ENCODE results near the gene RWDD1. TPM values are rescaled to one million over a fixed set of nuclear protein-coding genes. Genes with fewer than 3 reads are reported as not detected.

Gene RWDD1
- total and polyA plus RNA-seq, 2 donors (not counting 1 experiment from before 2014, with no cell fraction given): 18.0 to 22.4 TPM

GRCh38 chr6:116577486-116577885 is 6.2 kb downstream of the RWDD1 start:
- H3K27ac ChIP-seq (ENCODE audit: low read length in 2 of 2): no peak overlapping the region
- DNase-seq (no peak), ATAC-seq (ENCODE audit: low read depth) (no peak)
- POLR2A ChIA-PET: no interaction called here
- no peaks in the 10 kb centered on the region for H3K27me3 ChIP-seq (replicated peaks in 1 of 4; ENCODE audit: control extremely low read depth in 1 of 4, control insufficient read depth in 3 of 4, insufficient read depth in 4 of 4, low read length in 3 of 4)
- Mint-ChIP-seq H3K27me3 (no peaks in the 10 kb centered on the region), H3K9me3 (ENCODE audit: insufficient read depth) (no peaks in the 10 kb centered on the region), H3K4me1 (peaks cover 9% of the 10 kb centered on the region), H3K27ac (no peak overlapping the region), H3K4me3 (no peak overlapping the region)
- CTCF ChIA-PET: interaction anchor here (0.7 to 1.4 kb wide), 3 partner anchors 14 to 18 kb away, joined by 3 to 4 read pairs (median 3); no protein-coding TSS in a partner anchor
- no peak overlapping the region for H3K4me2 ChIP-seq (replicated peaks; ENCODE audit: low read depth, low read length, poor library complexity, severe bottlenecking)
- TF ChIP-seq EZH2 (IDR thresholded peaks at IDR 0.05; ENCODE audit: borderline replicate concordance, insufficient read depth, low read depth, low read length, poor library complexity, severe bottlenecking) (no peak), CTCF (IDR thresholded peaks at IDR 0.05) (no peak)
- peaks cover 50% of the 10 kb centered on the region for H3K79me2 ChIP-seq (ENCODE audit: control insufficient read depth, insufficient read depth, low read length)
- intact Hi-C loops (cut with micrococcal nuclease): no loop called here
- no peak overlapping the region for H2AFZ ChIP-seq (ENCODE audit: insufficient read depth, low read depth, low read length, poor library complexity, severe bottlenecking)
- H3K36me3 ChIP-seq (replicated peaks in 1 of 2; ENCODE audit: control extremely low read depth in 1 of 2, control insufficient read depth in 1 of 2, extremely low read depth in 1 of 2, insufficient read depth in 2 of 2, low read length in 1 of 2): peaks cover 7 to 16% of the 10 kb centered on the region in 2 experiments
- H3K9me3 ChIP-seq (ENCODE audit: control extremely low read depth in 1 of 3, control insufficient read depth in 2 of 3, insufficient read depth in 1 of 3, low read length in 2 of 3): no peaks in the 10 kb centered on the region
- 100% methylated on average over 1 of the region's 5 CpGs for WGBS (ENCODE audit: insufficient coverage)
- H3K9ac ChIP-seq (ENCODE audit: low read length): no peak overlapping the region
- H3K4me3 ChIP-seq (ENCODE audit: control extremely low read depth in 1 of 5, extremely low read depth in 1 of 5, insufficient read depth in 1 of 5, low read depth in 2 of 5, low read length in 4 of 5): no peak overlapping the region
- H4K20me1 ChIP-seq (ENCODE audit: control insufficient read depth, insufficient read depth, low read length, poor library complexity, severe bottlenecking): no peaks in the 10 kb centered on the region
- peaks cover 6 to 8% of the 10 kb centered on the region in 2 donors for H3K4me1 ChIP-seq (ENCODE audit: control insufficient read depth in 2 of 2, insufficient read depth in 2 of 2, low read length in 2 of 2)

- H3K27ac Mint-ChIP-seq: no peak overlapping the region
- Histone ChIP-seq H3K4me3 (ENCODE audit: control extremely low read depth in 1 of 5, extremely low read depth in 1 of 5, insufficient read depth in 1 of 5, low read depth in 2 of 5, low read length in 4 of 5) (no peak overlapping the region), H3K79me2 (ENCODE audit: control insufficient read depth, insufficient read depth, low read length) (peaks cover 42% of the 10 kb centered on the region), H3K4me1 (ENCODE audit: control insufficient read depth in 2 of 2, insufficient read depth in 2 of 2, low read length in 2 of 2) (no peaks in the 10 kb centered on the region), H3K27ac (ENCODE audit: low read length in 2 of 2) (no peak overlapping the region), H2AFZ (ENCODE audit: insufficient read depth, low read depth, low read length, poor library complexity, severe bottlenecking) (no peak overlapping the region), H3K36me3 (replicated peaks in 1 of 2; ENCODE audit: control extremely low read depth in 1 of 2, control insufficient read depth in 1 of 2, extremely low read depth in 1 of 2, insufficient read depth in 2 of 2, low read length in 1 of 2) (peaks cover 7 to 21% of the 10 kb centered on the region in 2 experiments), H3K9me3 (ENCODE audit: control extremely low read depth in 1 of 3, control insufficient read depth in 2 of 3, insufficient read depth in 1 of 3, low read length in 2 of 3) (no peaks in the 10 kb centered on the region), H4K20me1 (ENCODE audit: control insufficient read depth, insufficient read depth, low read length, poor library complexity, severe bottlenecking) (peaks cover 4% of the 10 kb centered on the region), H3K27me3 (replicated peaks in 1 of 4; ENCODE audit: control extremely low read depth in 1 of 4, control insufficient read depth in 3 of 4, insufficient read depth in 4 of 4, low read length in 3 of 4) (no peaks in the 10 kb centered on the region), H3K9ac (ENCODE audit: low read length) (no peak overlapping the region), H3K4me2 (replicated peaks; ENCODE audit: low read depth, low read length, poor library complexity, severe bottlenecking) (no peak overlapping the region)
- POLR2A ChIA-PET: no interaction called here
- ATAC-seq (ENCODE audit: low read depth): no peak
- H3K4me3 Mint-ChIP-seq: no peak overlapping the region
- H3K27me3 Mint-ChIP-seq: no peaks in the 10 kb centered on the region
- intact Hi-C loops (cut with micrococcal nuclease): no loop called here
- no peak for DNase-seq
- TF ChIP-seq EZH2 (IDR thresholded peaks at IDR 0.05; ENCODE audit: borderline replicate concordance, insufficient read depth, low read depth, low read length, poor library complexity, severe bottlenecking): no peak
- no peak for TF ChIP-seq CTCF (IDR thresholded peaks at IDR 0.05)
- H3K9me3 Mint-ChIP-seq (ENCODE audit: insufficient read depth): no peaks in the 10 kb centered on the region
- H3K4me1 Mint-ChIP-seq: peaks cover 2% of the 10 kb centered on the region
- CTCF ChIA-PET: interaction anchor here (0.7 to 1.1 kb wide), 2 partner anchors 18 to 19 kb away, joined by 3 to 4 read pairs; no protein-coding TSS in a partner anchor
These were observed 7.0 kb downstream of the RWDD1 start for GRCh38 chr6:116578335-116578734.
